Measurements from ENCODE around the gene CCDC57.
A peak's percentile ranks its signal among the peaks of the same experiment; 100 is the strongest.
"Not testable (repeated sequence)": the region's sequence is repeated elsewhere in the genome, so short reads cannot be mapped to it uniquely, and the experiment has no call there.

Gene CCDC57

DNA sequence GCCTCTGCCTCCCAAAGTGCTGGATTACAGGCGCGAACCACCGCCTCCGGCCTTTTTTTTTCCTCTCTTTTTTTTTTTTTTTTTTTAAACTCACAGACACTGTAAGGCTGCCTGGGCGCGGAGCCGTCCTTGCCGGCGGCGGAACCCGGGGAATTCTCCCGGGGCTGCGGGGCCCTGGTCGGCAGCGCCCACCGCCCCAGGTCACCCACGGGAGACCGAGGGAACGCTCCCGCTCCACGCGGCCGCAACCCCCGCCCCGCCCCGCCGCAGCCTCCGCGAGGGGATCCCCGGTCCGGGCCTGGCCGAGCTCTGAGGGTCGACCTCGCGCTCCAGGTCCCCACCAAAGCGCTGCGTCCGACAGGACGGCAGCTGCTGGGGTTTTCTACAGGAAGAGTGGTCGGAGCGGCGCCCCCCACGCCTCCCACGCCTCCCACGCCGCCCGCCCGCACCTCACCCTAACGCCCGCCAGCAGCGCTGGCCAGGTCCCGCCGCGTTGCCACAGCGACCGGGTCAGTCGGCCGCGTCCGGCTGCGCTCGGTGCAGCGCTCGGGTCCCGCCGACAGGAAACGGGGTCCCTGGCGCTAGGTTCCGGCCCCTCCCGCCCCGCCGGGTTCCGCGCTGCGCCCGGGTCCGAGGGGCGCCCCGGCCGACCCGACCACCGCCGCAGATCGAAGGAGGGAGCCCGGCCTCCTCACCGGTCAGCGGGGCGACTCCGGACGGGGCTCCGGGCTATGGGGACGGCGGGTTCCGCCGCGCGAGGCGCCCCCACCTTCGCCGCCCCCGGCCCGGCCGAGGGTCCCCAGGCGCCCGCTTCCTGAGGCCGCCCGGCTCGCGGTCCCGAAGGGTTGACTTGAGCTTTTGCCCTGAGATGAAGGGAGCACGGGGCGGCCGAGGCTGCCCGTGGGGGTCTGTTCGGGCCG lies at the start of gene CCDC57:
TSS of gene CCDC57 (minus strand) at position 512 of the 920 bp plus-strand sequence. CDS start 10,898 bp downstream, outside the sequence.
- DNase-seq (ENCODE audit: low read depth), result no peak

DNA sequence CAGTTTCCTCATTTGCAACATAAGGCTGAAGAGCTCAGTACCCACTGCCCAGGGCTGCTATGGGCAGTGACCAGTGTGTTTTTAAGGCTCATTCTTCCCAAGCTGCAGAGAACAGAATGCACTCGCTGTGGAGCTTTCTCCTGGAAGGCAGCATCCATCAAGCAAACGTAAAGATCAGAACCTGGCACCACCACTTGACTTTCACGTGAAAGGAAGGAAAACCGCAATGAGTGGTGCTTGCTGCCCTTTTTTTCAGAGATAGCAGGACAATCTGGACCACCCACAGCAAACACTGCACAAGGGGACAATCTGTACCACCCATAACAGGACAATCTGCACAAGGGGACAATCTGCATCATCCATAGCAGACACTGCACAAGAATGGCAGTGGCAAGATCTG lies 49.7 kb upstream of the CCDC57 start:
- DNase-seq (ENCODE audit: low read depth), result no peak

DNA sequence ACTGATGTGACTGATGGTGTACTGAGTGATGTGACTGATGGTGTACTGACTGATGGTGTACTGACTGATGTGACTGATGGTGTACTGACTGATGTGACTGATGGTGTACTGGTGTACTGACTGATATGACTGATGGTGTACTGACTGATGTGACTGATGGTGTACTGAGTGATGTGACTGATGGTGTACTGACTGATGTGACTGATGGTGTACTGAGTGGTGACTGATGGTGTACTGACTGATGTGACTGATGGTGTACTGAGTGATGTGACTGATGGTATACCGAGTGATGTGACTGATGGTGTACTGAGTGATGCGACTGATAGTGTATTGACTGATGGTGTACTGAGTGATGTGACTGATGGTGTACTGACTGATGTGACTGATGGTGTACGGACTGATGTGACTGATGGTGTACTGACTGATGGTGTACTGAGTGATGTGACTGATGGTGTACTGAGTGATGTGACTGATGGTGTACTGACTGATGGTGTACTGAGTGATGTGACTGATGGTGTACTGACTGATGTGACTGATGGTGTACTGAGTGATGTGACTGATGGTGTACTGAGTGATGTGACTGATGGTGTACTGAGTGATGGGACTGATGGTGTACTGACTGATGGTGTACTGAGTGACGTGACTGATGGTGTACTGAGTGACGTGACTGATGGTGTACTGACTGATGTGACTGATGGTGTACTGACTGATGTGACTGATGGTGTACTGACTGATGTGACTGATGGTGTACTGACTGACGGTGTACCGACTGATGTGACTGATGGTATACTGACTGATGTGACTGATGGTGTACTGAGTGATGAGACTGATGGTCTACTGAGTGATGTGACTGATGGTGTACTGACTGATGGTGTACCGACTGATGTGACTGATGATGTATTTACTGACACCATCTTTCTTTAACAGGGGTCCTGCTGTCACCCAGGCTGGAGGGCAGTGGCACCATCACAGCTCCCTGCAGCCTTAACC lies 47.6 kb upstream of the CCDC57 start:
- not testable (repeated sequence) for DNase-seq (ENCODE audit: low read depth)

GRCh38 chr17:82258555-82258954 lies 45.9 kb upstream of the CCDC57 start:
- DNase-seq (ENCODE audit: low read depth), result no peak

GRCh38 chr17:82257473-82257872 lies 44.8 kb upstream of the CCDC57 start:
- peak; percentile 63 for DNase-seq (ENCODE audit: low read depth)

- no peak for DNase-seq (ENCODE audit: low read depth)
Measured at GRCh38 chr17:82256242-82256885, 43.7 kb upstream of the CCDC57 start.

DNA sequence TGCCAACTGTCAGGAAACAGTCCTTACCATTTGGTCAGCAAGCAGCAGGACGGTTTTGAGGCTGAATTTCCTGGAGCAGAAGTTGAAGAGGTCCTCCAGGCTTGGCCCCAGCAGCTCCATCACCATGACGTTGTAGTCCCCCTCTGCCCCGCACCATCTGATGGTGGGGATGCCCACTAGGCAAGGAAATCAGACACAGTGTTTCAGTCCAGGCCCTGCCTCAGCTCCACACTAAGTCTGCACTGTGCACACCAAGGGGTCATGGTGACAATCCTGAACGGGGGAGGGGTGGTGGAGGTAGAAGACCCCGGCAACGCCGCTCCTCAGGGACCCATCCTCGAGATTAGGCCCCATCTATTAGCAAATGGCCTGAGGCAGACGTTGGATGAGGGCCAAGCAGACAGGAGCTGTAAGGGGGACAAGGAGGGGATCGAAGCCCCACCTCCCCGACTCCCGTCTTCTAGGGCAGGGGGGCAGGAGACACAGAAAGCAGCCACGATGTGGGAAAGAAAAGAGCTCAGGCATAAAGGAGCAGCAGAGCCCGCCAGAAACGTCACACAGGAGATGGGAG lies 42.8 kb upstream of the CCDC57 start:
- DNase-seq (ENCODE audit: low read depth), result no peak

- DNase-seq (ENCODE audit: low read depth), result not testable (repeated sequence)
Measured at GRCh38 chr17:82254746-82255145, 42.1 kb upstream of the CCDC57 start.

- DNase-seq (ENCODE audit: low read depth), result not testable (repeated sequence)
Measured at GRCh38 chr17:82254096-82254495, 41.5 kb upstream of the CCDC57 start.

- DNase-seq (ENCODE audit: low read depth), result no peak
Measured at GRCh38 chr17:82253179-82253544, 40.5 kb upstream of the CCDC57 start.

DNA sequence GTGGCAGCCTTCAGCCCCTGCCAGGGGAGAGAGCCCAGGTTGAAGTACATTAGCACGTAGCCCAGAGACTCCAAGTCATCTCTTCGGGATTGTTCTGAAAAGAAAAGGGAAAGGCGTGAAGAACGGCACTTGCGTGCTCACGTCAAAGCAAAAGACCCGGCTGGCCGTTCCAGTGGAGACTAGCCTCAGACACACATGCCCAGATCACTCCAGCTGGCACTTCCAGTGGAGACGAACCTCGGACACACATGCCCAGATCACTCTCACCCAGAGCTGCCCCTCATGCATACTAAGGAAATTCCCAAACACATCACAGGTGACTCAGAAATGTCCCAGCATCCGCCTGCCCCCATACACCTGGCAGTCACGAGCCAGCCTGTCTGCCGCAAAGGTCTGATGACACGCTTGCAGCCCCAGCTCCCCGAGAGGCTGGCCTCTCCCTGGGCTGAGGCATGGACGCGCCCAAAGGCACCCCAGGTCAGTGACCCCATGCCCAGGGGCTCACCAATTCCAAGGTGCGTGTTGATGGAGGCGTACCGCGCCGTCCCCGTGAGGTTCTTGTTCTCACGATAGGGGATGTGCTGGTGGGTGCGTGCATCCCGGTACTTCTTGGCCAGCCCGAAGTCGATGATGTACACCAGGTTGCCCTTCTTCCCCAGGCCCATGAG lies 40.0 kb upstream of the CCDC57 start:
- DNase-seq (ENCODE audit: low read depth), result no peak

DNA sequence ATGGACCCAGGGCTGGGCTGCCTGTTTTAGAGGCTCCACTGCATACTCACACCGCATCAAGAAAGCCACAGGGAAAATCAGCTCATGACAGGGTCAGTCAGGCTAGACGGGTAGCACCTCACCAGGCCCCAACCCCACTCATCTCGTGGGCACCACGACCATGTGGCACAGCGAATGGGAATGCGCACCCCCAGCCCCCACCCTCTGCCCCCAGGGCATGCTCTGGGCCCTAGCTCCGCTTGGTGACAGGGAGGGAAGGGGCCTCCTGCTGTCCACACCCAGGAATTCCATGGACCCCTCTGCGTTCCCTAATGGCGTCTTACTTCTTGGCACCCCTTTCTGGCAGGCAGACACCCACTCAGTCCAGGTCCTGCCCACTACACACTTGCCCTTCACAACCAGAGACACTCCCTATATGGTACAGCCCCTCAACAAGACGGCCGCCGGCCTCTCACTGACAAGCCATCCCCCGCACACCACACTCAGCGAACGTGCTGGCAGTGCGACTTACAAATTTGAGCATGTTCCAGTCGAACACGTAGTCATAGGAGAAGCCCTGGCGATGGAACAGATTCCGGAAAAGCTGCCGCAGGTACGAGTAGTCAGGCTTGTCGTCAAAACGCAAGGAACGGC lies 38.3 kb upstream of the CCDC57 start:
- no peak for DNase-seq (ENCODE audit: low read depth)

GRCh38 chr17:82249896-82250581 lies 37.4 kb upstream of the CCDC57 start:
- DNase-seq (ENCODE audit: low read depth), result no peak

- DNase-seq (ENCODE audit: low read depth), result no peak
Measured at GRCh38 chr17:82248815-82249674, 36.4 kb upstream of the CCDC57 start.

DNA sequence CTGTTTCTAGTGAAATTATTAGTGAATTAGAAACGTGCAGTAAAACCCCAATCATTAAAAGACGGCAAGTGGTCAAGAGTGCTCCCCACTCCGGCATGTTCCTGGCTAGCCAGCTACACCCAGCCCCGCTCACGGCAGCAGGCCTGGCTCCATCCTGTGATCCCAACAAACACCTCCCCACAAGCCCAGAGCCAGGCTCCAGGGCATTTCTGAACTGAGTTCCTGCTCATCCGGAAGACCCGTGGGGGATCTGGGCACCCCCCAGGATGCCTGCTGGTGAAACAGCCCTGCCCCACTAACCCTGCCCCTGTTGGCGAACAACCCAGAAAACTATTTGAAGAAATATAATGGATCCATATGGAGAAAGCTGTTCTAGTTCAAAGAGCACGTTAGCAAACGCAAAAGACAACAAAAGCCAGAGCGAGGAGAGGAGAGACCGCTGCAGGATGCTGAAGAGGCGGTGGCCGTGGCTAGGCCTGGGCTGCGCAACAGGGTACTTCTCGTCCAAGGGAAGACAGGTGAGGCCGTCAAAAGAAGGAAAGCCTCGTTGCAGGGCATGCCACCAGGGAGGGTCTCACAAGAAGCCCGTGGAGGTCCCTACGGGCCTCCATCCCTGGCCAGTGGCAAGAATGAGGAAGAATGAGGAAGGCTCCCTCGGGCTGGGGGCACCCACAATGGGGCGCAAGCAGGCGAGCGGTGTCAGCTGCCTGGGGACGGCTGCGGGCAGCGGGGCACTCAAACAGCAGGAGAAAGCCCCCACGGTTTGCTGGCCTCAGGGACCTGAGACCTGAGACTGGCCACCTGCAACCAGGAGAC lies 35.4 kb upstream of the CCDC57 start:
- DNase-seq (ENCODE audit: low read depth), result no peak

- DNase-seq (ENCODE audit: low read depth), result no peak
Measured at GRCh38 chr17:82247182-82247823, 34.7 kb upstream of the CCDC57 start.

GRCh38 chr17:82246365-82247181 lies 33.9 kb upstream of the CCDC57 start:
- DNase-seq (ENCODE audit: low read depth), result no peak
